ENCODE data around the gene DHRSX. TPM values are rescaled to one million over a fixed set of nuclear protein-coding genes. Genes with fewer than 3 reads are reported as not detected.
"Not testable (repeated sequence)": the region's sequence is repeated elsewhere in the genome, so short reads cannot be mapped to it uniquely, and the experiment has no call there.

DHRSX gene
- total RNA-seq, 1 experiment from 2014 or later, result 23.9 TPM

DNA sequence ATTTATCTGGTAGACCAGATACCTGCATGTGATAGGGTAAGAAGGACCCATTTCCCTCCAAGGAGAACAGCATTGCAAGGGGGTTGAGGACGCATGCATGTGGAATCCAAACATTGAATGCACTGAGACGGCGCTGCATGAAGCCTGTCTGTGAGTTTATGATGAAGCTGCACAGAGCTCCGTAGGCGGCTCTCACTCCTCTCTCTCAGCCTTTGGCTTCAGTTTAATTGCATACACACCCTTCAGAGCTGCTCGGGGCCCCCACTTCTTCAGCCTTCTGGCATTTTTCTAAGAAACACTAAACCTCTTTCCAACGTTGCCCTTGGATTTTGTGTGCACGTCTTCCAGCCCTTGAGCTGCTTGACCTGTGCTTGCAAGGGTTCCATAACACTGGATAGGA lies 176.6 kb downstream of the DHRSX start:
- H3K4me1 ChIP-seq (replicated peaks), result peaks cover 11% of the 10 kb centered on the region; the same call in 1 of the 2 replicates
- H3K27ac ChIP-seq, result no peak overlapping the region
- DNase-seq (ENCODE audit: low read depth in 1 of 2, low spot score in 2 of 2), result no peak
- H3K9me3 ChIP-seq (replicated peaks), result no peaks in the 10 kb centered on the region
- H3K27me3 ChIP-seq (replicated peaks), result no peaks in the 10 kb centered on the region
- no peak overlapping the region for H3K4me3 ChIP-seq
- no peaks in the 10 kb centered on the region for H3K36me3 ChIP-seq

DNA sequence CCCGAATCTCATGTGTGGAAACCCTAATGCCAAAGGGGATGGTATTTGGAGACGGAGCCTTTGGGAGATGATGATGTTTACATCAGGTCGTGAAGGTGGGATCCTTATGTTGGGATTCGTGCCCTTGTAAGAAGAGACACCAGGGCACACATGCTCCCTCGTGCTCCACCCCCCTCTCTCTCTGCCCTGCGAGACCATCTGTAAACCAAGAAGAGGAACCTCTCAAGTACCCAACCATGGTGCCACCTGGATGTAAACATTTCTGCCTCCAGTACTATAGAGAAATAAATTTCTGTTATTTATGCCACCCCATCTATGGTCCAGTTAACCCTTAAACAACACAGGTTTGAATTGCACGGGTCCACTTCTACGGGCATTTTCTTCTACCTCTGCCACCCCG lies 179.4 kb downstream of the DHRSX start:
- Histone ChIP-seq H3K27me3 (replicated peaks) (no peaks in the 10 kb centered on the region), H3K27ac (no peak overlapping the region), H3K4me3 (no peak overlapping the region), H3K4me1 (replicated peaks) (peaks cover 16% of the 10 kb centered on the region), H3K9me3 (replicated peaks) (no peaks in the 10 kb centered on the region), H3K36me3 (no peaks in the 10 kb centered on the region)
- DNase-seq (ENCODE audit: low read depth in 1 of 2, low spot score in 2 of 2), result no peak

DNA sequence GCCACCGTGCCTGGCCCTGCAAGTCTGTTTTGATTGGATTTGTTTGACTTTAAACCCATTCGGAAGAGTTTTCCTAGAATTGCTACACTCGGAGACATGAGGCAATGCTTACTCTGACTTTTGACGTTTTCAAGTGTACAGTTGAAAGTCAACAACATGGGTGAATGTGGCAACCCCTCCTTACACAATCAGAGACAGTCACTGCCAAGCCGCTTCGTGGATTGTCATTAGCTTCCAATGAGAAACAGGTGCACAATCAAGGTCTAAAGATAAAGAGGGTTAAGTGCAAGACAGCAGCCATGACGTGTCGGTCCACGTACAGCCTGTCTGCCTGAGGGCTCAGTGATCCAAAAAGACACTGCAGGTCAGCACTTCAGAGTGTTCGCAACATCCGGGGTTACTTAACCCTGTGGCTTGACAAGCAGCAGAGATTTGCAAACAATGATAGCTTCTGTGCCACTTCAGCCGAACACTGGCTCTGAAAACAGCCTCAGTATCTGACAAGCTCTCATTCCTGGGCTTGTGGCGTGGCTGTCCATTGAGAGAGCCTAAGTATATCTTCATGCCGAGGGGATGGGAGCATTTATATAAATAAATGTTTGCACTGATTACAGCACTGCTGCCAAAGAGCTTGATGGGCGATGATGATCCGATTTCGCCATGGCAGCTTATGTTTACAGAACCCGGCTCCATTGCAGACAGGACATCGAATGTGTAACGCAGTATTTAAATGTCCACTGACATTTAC lies 180.0 kb downstream of the DHRSX start:
- Histone ChIP-seq H3K4me1 (replicated peaks) (peaks cover 18% of the 10 kb centered on the region), H3K4me3 (no peak overlapping the region), H3K36me3 (no peaks in the 10 kb centered on the region), H3K9me3 (replicated peaks) (no peaks in the 10 kb centered on the region; the same call in 1 of the 2 replicates), H3K27ac (no peak overlapping the region), H3K27me3 (replicated peaks) (no peaks in the 10 kb centered on the region)
- DNase-seq (ENCODE audit: low read depth in 1 of 2, low spot score in 2 of 2), result no peak

DNA sequence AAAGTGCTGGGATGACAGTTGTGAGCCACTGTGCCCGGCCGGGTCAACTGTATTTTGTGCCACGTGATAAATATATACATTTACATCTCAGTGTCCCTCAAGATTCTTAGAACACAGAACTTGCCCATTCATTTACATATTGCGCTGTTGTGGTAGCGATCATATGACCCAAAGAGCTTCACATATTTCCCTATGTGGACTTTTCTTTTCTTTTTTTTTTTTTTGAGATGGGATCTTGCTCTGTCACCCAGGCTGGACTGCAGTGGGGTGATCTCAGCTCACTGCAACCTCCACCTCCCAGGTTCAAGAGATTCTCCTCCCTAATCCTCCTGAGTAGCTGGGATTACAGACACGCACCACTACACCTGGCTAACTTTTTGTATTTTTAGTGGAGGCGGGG lies 180.7 kb downstream of the DHRSX start:
- no peak for DNase-seq (ENCODE audit: low read depth in 1 of 2, low spot score in 2 of 2)
- Histone ChIP-seq H3K4me3 (no peak overlapping the region), H3K27ac (no peak overlapping the region), H3K9me3 (replicated peaks) (no peaks in the 10 kb centered on the region; the same call in 1 of the 2 replicates), H3K4me1 (replicated peaks) (peaks cover 18% of the 10 kb centered on the region), H3K27me3 (replicated peaks) (no peaks in the 10 kb centered on the region), H3K36me3 (no peaks in the 10 kb centered on the region)

DNA sequence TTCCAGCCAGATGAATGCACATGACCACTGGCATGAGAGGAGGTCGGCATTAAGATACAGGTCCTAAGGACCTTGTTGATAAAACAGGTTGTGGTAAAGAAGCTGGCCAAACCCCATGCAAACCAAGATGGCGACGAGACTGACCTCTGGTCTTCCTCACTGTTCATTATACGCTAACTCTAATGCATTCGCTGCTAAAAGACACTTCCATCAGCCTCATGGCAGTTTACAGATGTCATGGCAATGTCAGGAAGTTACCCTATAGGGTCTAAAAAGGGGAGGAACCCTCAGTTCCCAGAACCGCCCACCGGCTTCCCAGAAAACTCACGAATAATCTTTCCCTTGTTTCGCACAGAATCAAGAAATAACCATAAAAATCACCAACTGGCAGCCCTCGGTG lies 182.4 kb downstream of the DHRSX start:
- no peaks in the 10 kb centered on the region; the same call in 1 of the 2 replicates for H3K9me3 ChIP-seq (replicated peaks)
- H3K4me1 ChIP-seq (replicated peaks), result peaks cover 18% of the 10 kb centered on the region
- H3K27ac ChIP-seq, result no peak overlapping the region
- H3K4me3 ChIP-seq, result no peak overlapping the region
- H3K27me3 ChIP-seq (replicated peaks), result no peaks in the 10 kb centered on the region
- DNase-seq (ENCODE audit: low read depth in 1 of 2, low spot score in 2 of 2), result no peak
- no peaks in the 10 kb centered on the region for H3K36me3 ChIP-seq

DNA sequence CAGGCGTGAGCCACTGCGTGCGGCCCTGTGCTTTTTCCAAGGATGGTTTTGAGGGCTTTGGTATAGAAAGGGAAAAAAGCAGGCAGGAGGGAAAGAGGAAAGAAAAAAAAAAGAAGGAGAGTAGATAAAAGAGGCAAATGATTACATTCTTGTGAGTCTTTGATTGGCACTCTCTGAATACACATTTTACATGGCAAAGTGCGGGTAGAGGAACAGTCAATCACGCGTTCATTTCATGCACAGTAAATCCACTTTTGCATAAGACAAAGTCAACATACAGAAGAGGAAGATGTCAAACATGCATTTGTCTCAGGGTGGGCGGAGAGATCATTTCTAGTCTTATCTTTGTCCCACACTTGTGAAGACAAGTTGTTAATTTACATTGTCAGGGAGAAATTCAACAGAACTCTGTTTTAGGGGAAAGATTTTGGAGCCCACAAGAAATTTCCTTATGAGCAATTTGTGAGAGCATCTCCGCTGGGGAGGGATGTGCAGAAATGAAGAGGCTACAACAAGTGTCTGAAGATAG lies 183.2 kb downstream of the DHRSX start:
- Histone ChIP-seq H3K9me3 (replicated peaks) (no peaks in the 10 kb centered on the region; the same call in 1 of the 2 replicates), H3K27ac (no peak overlapping the region), H3K27me3 (replicated peaks) (no peaks in the 10 kb centered on the region), H3K4me1 (replicated peaks) (peaks cover 18% of the 10 kb centered on the region), H3K36me3 (no peaks in the 10 kb centered on the region), H3K4me3 (no peak overlapping the region)
- no peak for DNase-seq (ENCODE audit: low read depth in 1 of 2, low spot score in 2 of 2)

DNA sequence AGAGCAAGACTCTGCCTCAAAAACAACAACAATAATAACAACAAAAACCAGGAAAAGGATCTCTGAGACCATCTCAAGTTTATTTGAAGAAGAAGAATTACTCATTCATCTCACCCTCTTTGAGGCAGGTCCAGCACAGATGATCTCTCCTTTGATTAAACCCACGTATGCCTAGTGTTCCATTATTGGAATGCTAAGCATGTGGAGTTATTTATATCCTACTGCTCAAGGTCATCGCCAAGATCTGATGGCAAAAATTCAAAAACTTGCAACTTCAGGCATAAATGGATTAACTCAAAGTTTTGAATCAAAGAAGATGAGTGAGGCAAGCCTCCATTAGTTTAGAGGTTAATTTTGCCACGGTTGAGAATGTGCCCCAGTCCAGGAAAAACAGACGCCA lies 184.2 kb downstream of the DHRSX start:
- H3K4me3 ChIP-seq, result no peak overlapping the region
- DNase-seq (ENCODE audit: low read depth in 1 of 2, low spot score in 2 of 2), result no peak
- H3K4me1 ChIP-seq (replicated peaks), result peaks cover 18% of the 10 kb centered on the region
- no peak overlapping the region for H3K27ac ChIP-seq
- H3K9me3 ChIP-seq (replicated peaks), result no peaks in the 10 kb centered on the region; the same call in 1 of the 2 replicates
- H3K27me3 ChIP-seq (replicated peaks), result no peaks in the 10 kb centered on the region
- no peaks in the 10 kb centered on the region for H3K36me3 ChIP-seq

DNA sequence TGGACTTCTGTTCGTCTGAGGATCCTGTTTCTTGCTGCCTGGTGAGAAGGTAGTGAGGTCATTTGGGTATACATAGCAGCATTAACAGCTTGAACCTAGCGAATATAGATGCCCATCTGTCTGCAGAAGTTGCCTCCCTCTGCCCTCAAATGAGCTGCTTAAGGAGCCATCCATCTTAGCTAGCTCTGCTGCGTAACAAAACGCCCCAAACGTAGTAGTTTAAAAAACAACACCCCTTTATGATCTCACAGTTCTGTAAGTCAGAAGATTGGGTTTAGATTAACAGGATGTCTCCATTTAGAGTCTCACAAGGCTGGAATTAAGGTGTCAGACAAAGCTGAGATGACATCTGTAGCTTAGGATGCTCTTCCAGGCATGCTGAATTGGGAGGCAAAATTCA lies 185.3 kb downstream of the DHRSX start:
- no peaks in the 10 kb centered on the region; the same call in 1 of the 2 replicates for H3K9me3 ChIP-seq (replicated peaks)
- H3K4me1 ChIP-seq (replicated peaks), result peaks cover 15% of the 10 kb centered on the region
- H3K4me3 ChIP-seq, result no peak overlapping the region
- no peaks in the 10 kb centered on the region for H3K27me3 ChIP-seq (replicated peaks)
- H3K36me3 ChIP-seq, result no peaks in the 10 kb centered on the region
- H3K27ac ChIP-seq, result no peak overlapping the region
- DNase-seq (ENCODE audit: low read depth in 1 of 2, low spot score in 2 of 2), result no peak

DNA sequence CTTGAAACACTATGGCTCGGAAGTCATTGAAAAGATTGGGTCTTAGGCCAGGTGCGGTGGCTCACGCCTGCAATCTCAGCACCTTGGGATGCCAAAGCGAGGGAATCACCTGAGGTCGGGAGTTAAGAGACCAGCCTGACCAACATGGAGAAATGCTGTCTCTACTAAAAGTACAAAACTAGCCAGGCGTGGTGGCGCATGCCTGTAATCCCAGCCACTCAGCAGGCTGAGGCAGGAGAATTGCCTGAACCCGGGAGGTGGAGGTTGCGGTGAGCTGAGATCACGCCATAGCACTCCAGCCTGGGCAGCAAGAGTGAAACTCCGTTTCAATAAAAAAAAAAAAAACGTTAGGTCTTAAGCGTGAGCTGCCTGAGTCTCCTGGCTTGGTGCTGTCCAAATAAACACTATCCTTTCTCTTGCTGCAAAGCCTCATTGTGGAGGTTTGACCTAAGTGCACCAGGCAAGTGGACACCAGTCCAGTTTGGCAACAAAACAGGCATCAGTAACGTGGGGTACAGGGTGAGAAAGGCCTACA lies 185.9 kb downstream of the DHRSX start:
- DNase-seq (ENCODE audit: low read depth in 1 of 2, low spot score in 2 of 2), result no peak
- Histone ChIP-seq H3K27me3 (replicated peaks) (no peaks in the 10 kb centered on the region), H3K9me3 (replicated peaks) (no peaks in the 10 kb centered on the region; the same call in 1 of the 2 replicates), H3K36me3 (no peaks in the 10 kb centered on the region), H3K27ac (no peak overlapping the region), H3K4me3 (no peak overlapping the region), H3K4me1 (replicated peaks) (peaks cover 15% of the 10 kb centered on the region)

DNA sequence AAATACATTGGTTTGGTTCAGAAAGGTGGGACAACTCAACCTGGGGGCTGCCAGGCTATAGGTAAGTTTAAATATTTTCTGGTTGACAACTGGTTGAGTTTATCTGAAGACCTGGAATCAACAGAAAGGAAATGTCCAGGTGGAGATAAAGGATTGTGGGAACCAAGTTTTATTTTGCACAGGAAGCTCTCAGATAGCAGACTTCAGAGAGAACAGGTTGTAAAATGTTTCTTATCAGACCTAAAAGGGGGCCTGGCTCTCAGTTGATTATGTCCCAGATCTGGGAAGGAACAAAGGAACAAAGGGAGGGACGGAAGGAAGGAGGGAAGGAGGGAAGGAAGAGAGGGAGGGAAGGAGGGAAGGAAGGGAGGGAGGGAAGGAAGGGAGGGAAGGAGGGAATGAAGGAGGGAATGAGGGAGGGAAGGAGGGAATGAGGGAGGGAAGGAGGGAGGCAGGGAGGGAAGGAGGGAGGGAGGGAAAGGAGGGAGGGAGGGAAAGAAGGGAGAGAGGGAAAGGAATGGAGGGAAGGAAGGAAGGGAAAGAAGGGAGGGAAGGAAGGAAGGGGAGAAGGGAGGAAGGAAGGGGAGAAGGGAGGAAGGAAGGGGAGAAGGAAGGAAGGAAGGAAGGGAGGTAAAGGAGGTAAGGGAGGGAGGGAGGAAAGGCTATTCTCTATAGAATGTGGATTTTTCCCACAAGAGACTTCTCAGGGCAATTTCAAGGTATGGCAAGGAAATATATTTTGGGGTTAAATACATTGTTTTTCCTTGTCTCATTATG lies 186.7 kb downstream of the DHRSX start:
- no peaks in the 10 kb centered on the region; the same call in 1 of the 2 replicates for H3K9me3 ChIP-seq (replicated peaks)
- no peak for DNase-seq (ENCODE audit: low read depth in 1 of 2, low spot score in 2 of 2)
- no peak overlapping the region for H3K4me3 ChIP-seq
- H3K36me3 ChIP-seq, result no peaks in the 10 kb centered on the region
- no peaks in the 10 kb centered on the region for H3K27me3 ChIP-seq (replicated peaks)
- H3K4me1 ChIP-seq (replicated peaks), result peaks cover 7% of the 10 kb centered on the region
- H3K27ac ChIP-seq, result no peak overlapping the region

DNA sequence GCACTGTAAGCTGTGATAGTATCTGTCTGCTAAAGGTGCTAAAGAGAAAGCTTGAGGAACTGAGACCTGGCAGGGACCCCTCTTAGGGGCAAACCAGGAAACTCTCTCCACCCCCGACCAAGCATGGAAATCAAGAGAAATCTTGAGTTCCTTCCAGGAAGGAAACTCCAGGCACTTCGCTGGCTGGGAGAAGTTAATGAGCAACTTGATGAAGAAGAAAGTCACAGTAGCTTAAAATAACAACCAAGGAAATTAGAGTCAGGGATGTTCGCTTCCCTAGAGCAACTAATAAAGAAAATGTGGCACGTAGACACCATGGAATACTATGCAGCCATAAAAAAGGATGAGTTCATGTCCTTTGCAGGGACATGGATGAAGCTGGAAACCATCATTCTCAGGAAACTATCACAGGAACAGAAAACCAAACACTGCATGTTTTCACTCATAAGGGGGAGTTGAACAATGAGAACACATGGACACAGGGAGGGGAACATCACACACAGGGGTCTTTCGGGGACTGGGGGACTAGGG lies 188.7 kb downstream of the DHRSX start:
- H3K36me3 ChIP-seq; H3K9me3 ChIP-seq (replicated peaks); H3K4me3 ChIP-seq; DNase-seq (ENCODE audit: low read depth in 1 of 2, low spot score in 2 of 2); H3K27me3 ChIP-seq (replicated peaks); H3K4me1 ChIP-seq (replicated peaks); H3K27ac ChIP-seq: not testable (repeated sequence)

DNA sequence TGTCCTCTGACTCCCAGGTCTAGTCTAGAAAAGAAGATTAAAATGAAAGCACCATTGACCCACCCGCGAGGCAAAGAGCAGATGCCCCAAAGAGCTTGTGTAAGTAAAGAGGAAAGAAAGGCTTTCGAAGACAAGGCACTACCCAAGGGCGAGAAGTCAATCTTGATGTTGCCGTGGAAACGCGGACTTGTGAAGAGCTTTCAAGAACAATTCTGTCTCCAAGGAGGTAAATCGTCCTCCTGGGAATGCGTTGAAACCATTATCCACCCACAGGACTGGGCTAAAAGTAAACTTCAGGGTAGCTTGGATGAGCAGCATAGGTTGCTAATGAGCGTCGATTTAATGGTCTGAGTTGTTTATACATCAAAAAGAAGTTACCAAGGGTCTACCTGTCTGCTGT lies 189.3 kb downstream of the DHRSX start:
- no peak overlapping the region for H3K27ac ChIP-seq
- no peaks in the 10 kb centered on the region for H3K36me3 ChIP-seq
- no peaks in the 10 kb centered on the region for H3K27me3 ChIP-seq (replicated peaks)
- H3K4me1 ChIP-seq (replicated peaks), result peaks cover 3% of the 10 kb centered on the region
- H3K9me3 ChIP-seq (replicated peaks), result no peaks in the 10 kb centered on the region; the same call in 1 of the 2 replicates
- no peak for DNase-seq (ENCODE audit: low read depth in 1 of 2, low spot score in 2 of 2)
- H3K4me3 ChIP-seq, result no peak overlapping the region

DNA sequence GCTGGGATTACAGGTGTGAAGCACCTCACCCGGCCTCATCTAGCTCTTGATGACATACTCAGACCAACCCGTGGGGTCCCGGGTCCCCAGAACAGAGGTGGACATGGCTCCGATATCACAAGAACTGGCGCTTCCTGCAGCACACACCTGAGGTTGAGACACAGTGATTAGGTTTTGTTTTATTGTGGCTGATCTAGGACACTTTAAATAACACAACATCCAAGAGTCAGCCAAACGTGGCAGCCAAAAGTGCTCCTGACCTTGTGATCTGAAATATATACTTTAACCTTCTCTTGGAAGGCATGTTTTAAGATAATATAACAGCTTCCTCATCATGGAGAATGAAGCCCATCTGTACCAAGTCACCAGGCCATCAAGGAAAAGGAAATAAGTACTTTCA lies 198.9 kb downstream of the DHRSX start:
- Histone ChIP-seq H3K27me3 (replicated peaks) (no peaks in the 10 kb centered on the region), H3K27ac (no peak overlapping the region), H3K4me1 (replicated peaks) (no peaks in the 10 kb centered on the region), H3K9me3 (replicated peaks) (no peaks in the 10 kb centered on the region), H3K4me3 (no peak overlapping the region), H3K36me3 (no peaks in the 10 kb centered on the region)
- no peak for DNase-seq (ENCODE audit: low read depth in 1 of 2, low spot score in 2 of 2)

DNA sequence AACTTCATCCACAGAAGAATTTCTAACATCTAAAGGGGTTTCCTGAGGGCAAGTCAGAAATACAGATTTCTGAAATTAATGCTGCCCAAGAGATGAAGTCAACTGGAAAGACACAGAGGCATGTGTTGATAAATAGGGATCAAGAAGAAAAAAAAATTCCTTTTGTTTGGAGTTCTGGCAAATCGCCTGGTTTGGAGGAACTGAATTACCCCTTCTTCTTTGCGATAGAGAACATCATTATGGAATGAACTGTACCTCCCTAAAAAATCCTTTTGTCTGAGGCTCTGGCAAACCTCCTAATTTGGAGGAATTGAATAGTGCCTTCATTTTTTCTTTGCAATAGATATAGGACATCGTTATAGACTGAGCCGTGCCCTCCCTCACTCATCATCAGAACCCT lies 200.9 kb downstream of the DHRSX start:
- no peak overlapping the region for H3K4me3 ChIP-seq
- no peaks in the 10 kb centered on the region for H3K27me3 ChIP-seq (replicated peaks)
- H3K36me3 ChIP-seq, result no peaks in the 10 kb centered on the region
- H3K27ac ChIP-seq, result no peak overlapping the region
- DNase-seq (ENCODE audit: low read depth in 1 of 2, low spot score in 2 of 2), result peak in 1 of 2 experiments; percentile 13
- no peaks in the 10 kb centered on the region for H3K4me1 ChIP-seq (replicated peaks)
- no peaks in the 10 kb centered on the region for H3K9me3 ChIP-seq (replicated peaks)

Data from SJSA1 (cell line).